ENCODE results near the gene MYO1E. TPM values are rescaled to one million over a fixed set of nuclear protein-coding genes. Genes with fewer than 3 reads are reported as not detected.

Gene MYO1E
- total RNA-seq, 2 donors from 2014 or later: 66.3 to 92.0 TPM

GRCh38 chr15:59379531-59379930, 6.9 kb upstream of the MYO1E start:
- Histone ChIP-seq H3K4me1 (replicated peaks) (no peaks in the 10 kb centered on the region), H3K27ac (no peak overlapping the region), H3K27me3 (replicated peaks; ENCODE audit: insufficient read depth) (no peaks in the 10 kb centered on the region), H3K4me3 (no peak overlapping the region), H3K9me3 (no peaks in the 10 kb centered on the region), H3K36me3 (no peaks in the 10 kb centered on the region)
- no peak for DNase-seq (ENCODE audit: low spot score)
- intact Hi-C loops (cut with DNase I): no loop called here
- TF ChIP-seq CTCF (IDR thresholded peaks at IDR 0.05): no peak
- no peak for TF ChIP-seq POLR2AphosphoS5 (IDR thresholded peaks at IDR 0.05)
- TF ChIP-seq POLR2A (IDR thresholded peaks at IDR 0.05): no peak
- WGBS: 97% methylated on average over 1 of the region's 1 CpG

- TF ChIP-seq POLR2A (IDR thresholded peaks at IDR 0.05): no peak
- intact Hi-C loops (cut with DNase I): no loop called here
- no peak overlapping the region for H3K4me3 ChIP-seq
Measured at GRCh38 chr15:59378855-59379254, 6.2 kb upstream of the MYO1E start.

GRCh38 chr15:59377924-59378323, 5.3 kb upstream of the MYO1E start:
- intact Hi-C loops (cut with DNase I): no loop called here
- Histone ChIP-seq H3K4me3 (no peak overlapping the region), H3K9me3 (no peaks in the 10 kb centered on the region), H3K27me3 (replicated peaks; ENCODE audit: insufficient read depth) (no peaks in the 10 kb centered on the region), H3K4me1 (replicated peaks) (no peaks in the 10 kb centered on the region), H3K36me3 (no peaks in the 10 kb centered on the region), H3K27ac (no peak overlapping the region)
- DNase-seq (ENCODE audit: low spot score): no peak
- WGBS: 82% methylated on average over 3 of the region's 3 CpGs
- TF ChIP-seq CTCF (IDR thresholded peaks at IDR 0.05) (no peak), POLR2A (IDR thresholded peaks at IDR 0.05) (no peak), POLR2AphosphoS5 (IDR thresholded peaks at IDR 0.05) (no peak)

More at GRCh38 chr15:59378855-59379254, 6.2 kb upstream of the MYO1E start:
- DNase-seq (ENCODE audit: low spot score): no peak
- H3K9me3 ChIP-seq: no peaks in the 10 kb centered on the region
- H3K36me3 ChIP-seq: no peaks in the 10 kb centered on the region
- H3K27me3 ChIP-seq (replicated peaks; ENCODE audit: insufficient read depth): no peaks in the 10 kb centered on the region
- no peak overlapping the region for H3K27ac ChIP-seq
- H3K4me1 ChIP-seq (replicated peaks): no peaks in the 10 kb centered on the region

- WGBS: 94% methylated on average over 2 of the region's 2 CpGs
- H3K4me3 ChIP-seq: no peak overlapping the region
- DNase-seq (ENCODE audit: low spot score): no peak
- no peak overlapping the region for H3K27ac ChIP-seq
- intact Hi-C loops (cut with DNase I): no loop called here
- no peak for TF ChIP-seq POLR2A (IDR thresholded peaks at IDR 0.05)
- TF ChIP-seq CTCF (IDR thresholded peaks at IDR 0.05): peak in 2 of 4 experiments; percentile 27 to 28
- TF ChIP-seq POLR2AphosphoS5 (IDR thresholded peaks at IDR 0.05): no peak
- H3K9me3 ChIP-seq: no peaks in the 10 kb centered on the region
- H3K36me3 ChIP-seq: no peaks in the 10 kb centered on the region
- H3K4me1 ChIP-seq (replicated peaks): no peaks in the 10 kb centered on the region
- H3K27me3 ChIP-seq (replicated peaks; ENCODE audit: insufficient read depth): no peaks in the 10 kb centered on the region
Measured at GRCh38 chr15:59376733-59377132, 4.1 kb upstream of the MYO1E start.

- H3K4me3 ChIP-seq: peak overlapping the region; percentile 88 to 92
- H3K4me1 ChIP-seq (replicated peaks): no peaks in the 10 kb centered on the region
- H3K27ac ChIP-seq: peak overlapping the region; percentile 93 to 98
- TF ChIP-seq POLR2AphosphoS5 (IDR thresholded peaks at IDR 0.05) (no peak), POLR2A (IDR thresholded peaks at IDR 0.05) (no peak), CTCF (IDR thresholded peaks at IDR 0.05) (no peak)
- under 1% methylated on average over 6 of the region's 6 CpGs for WGBS
- DNase-seq (ENCODE audit: low spot score): no peak
- no peaks in the 10 kb centered on the region for H3K27me3 ChIP-seq (replicated peaks; ENCODE audit: insufficient read depth)
- H3K9me3 ChIP-seq: no peaks in the 10 kb centered on the region
- intact Hi-C loops (cut with DNase I): loop anchor here (5.0 kb wide), 3 partner anchors 126 to 386 kb away; partner anchors contain the start of genes BNIP2 and RNF111
- no peaks in the 10 kb centered on the region for H3K36me3 ChIP-seq
Measured at GRCh38 chr15:59373215-59373614, 544 bp upstream of the MYO1E start.

Data from prostate gland (tissue), 2 donors.